Liver (tissue), 3 donors: Measurements from ENCODE around the gene TRAPPC5.

Experiments
- FOXA1 ChIP-seq: IDR thresholded peaks from 2 replicates; pipeline ENCODE4 v1.6.1; 2016; ENCODE audit warnings: antibody characterized with exemption
- JUND ChIP-seq, 2 donors: IDR thresholded peaks; 2 replicates each; pipeline ENCODE4 v1.6.1; 2016; ENCODE audit warnings: antibody characterized with exemption in 2 of 2
- NR2F2 ChIP-seq: IDR thresholded peaks from 2 replicates; pipeline ENCODE4 v1.6.1; 2016; ENCODE audit warnings: antibody characterized with exemption
- RAD21 ChIP-seq, 2 donors: IDR thresholded peaks; 2 replicates each; pipeline ENCODE4 v1.6.1; 2016; ENCODE audit warnings: antibody characterized with exemption in 2 of 2, mild to moderate bottlenecking in 2 of 2
- YY1 ChIP-seq: IDR thresholded peaks from 2 replicates; pipeline ENCODE4 v1.6.1; 2016; ENCODE audit warnings: antibody characterized with exemption, mild to moderate bottlenecking
- TF ChIP-seq, protein P1 (sequence below): fragments of 150-350 bp; IDR thresholded peaks from 2 replicates; pipeline ENCODE4 v1.5.1; 2017; ENCODE audit warnings: improper control_type of control experiment, low read depth, low read length; ENCODE audit not compliant: missing input control
- TF ChIP-seq, protein P2 (sequence below): IDR thresholded peaks from 2 replicates; pipeline ENCODE4 v1.6.1; 2016; ENCODE audit warnings: antibody characterized with exemption
- TF ChIP-seq, protein P3 (sequence below): IDR thresholded peaks from 2 replicates; pipeline ENCODE4 v1.6.1; 2016; ENCODE audit warnings: antibody characterized with exemption
- TF ChIP-seq, protein P4 (sequence below): IDR thresholded peaks from 2 replicates; pipeline ENCODE4 v1.6.1; 2016; ENCODE audit warnings: antibody characterized with exemption, mild to moderate bottlenecking
- donor health status: healthy.
- donor health status: healthy.

DNA sequence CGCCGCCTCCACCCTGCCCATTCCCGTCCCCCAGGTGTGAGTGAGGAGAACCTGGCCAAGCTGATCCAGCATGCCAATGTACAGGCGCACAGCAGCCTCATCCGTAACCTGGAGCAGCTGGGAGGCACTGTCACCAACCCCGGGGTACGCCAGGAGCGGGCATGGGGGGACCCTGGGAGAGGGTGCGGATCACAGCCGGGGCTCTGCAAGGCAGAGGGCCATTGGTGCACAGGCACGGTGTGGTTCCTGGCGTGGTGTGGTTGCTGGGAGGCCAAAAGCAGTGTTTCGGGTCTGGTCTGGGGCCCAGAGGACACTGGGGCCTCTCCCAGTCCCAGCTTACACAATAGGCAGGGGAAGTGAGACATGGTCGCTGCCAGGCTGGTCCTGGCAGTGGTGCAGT, 35.5 kb upstream of the TRAPPC5 start:
- TF ChIP-seq, protein P1, sequence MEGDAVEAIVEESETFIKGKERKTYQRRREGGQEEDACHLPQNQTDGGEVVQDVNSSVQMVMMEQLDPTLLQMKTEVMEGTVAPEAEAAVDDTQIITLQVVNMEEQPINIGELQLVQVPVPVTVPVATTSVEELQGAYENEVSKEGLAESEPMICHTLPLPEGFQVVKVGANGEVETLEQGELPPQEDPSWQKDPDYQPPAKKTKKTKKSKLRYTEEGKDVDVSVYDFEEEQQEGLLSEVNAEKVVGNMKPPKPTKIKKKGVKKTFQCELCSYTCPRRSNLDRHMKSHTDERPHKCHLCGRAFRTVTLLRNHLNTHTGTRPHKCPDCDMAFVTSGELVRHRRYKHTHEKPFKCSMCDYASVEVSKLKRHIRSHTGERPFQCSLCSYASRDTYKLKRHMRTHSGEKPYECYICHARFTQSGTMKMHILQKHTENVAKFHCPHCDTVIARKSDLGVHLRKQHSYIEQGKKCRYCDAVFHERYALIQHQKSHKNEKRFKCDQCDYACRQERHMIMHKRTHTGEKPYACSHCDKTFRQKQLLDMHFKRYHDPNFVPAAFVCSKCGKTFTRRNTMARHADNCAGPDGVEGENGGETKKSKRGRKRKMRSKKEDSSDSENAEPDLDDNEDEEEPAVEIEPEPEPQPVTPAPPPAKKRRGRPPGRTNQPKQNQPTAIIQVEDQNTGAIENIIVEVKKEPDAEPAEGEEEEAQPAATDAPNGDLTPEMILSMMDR: no peak
- TF ChIP-seq, protein P2, sequence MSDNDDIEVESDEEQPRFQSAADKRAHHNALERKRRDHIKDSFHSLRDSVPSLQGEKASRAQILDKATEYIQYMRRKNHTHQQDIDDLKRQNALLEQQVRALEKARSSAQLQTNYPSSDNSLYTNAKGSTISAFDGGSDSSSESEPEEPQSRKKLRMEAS: no peak
- TF ChIP-seq, protein P3, sequence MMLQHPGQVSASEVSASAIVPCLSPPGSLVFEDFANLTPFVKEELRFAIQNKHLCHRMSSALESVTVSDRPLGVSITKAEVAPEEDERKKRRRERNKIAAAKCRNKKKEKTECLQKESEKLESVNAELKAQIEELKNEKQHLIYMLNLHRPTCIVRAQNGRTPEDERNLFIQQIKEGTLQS: no peak
- TF ChIP-seq, protein P4, sequence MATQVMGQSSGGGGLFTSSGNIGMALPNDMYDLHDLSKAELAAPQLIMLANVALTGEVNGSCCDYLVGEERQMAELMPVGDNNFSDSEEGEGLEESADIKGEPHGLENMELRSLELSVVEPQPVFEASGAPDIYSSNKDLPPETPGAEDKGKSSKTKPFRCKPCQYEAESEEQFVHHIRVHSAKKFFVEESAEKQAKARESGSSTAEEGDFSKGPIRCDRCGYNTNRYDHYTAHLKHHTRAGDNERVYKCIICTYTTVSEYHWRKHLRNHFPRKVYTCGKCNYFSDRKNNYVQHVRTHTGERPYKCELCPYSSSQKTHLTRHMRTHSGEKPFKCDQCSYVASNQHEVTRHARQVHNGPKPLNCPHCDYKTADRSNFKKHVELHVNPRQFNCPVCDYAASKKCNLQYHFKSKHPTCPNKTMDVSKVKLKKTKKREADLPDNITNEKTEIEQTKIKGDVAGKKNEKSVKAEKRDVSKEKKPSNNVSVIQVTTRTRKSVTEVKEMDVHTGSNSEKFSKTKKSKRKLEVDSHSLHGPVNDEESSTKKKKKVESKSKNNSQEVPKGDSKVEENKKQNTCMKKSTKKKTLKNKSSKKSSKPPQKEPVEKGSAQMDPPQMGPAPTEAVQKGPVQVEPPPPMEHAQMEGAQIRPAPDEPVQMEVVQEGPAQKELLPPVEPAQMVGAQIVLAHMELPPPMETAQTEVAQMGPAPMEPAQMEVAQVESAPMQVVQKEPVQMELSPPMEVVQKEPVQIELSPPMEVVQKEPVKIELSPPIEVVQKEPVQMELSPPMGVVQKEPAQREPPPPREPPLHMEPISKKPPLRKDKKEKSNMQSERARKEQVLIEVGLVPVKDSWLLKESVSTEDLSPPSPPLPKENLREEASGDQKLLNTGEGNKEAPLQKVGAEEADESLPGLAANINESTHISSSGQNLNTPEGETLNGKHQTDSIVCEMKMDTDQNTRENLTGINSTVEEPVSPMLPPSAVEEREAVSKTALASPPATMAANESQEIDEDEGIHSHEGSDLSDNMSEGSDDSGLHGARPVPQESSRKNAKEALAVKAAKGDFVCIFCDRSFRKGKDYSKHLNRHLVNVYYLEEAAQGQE: no peak
- TF ChIP-seq JUND (IDR thresholded peaks at IDR 0.05): no peak
- no peak for TF ChIP-seq NR2F2
- TF ChIP-seq FOXA1: no peak
- no peak for TF ChIP-seq RAD21 (IDR thresholded peaks at IDR 0.05)
- no peak for TF ChIP-seq YY1
